AG09309 (cell line): ENCODE data around the gene OFD1.

Experiments used
- DNase-seq: peaks from one replicate; pipeline ENCODE4 v3.0.0-alpha.2; 2010; ENCODE audit warnings: low read depth
- H3K4me3 ChIP-seq: 2 replicates; pipeline ENCODE4 v1.5.1; 2011; ENCODE audit warnings: mild to moderate bottlenecking, low read depth, low read length, moderate library complexity; ENCODE audit not compliant: control insufficient read depth
- CTCF ChIP-seq: IDR thresholded peaks from 2 replicates; pipeline ENCODE4 v1.5.1; 2011; ENCODE audit warnings: mild to moderate bottlenecking, low read depth, low read length, inconsistent platforms; ENCODE audit not compliant: insufficient read depth, control insufficient read depth; ENCODE audit errors: missing control alignments

The OFD1 gene

GRCh38 chrX:13752646-13753045 lies 18.1 kb downstream of the OFD1 start:
- no peak for DNase-seq
- TF ChIP-seq CTCF = no peak
- H3K4me3 ChIP-seq = no peak overlapping the region

- no peak overlapping the region for H3K4me3 ChIP-seq
- TF ChIP-seq CTCF = no peak
- no peak for DNase-seq
Observed at GRCh38 chrX:13754765-13755164, 20.2 kb downstream of the OFD1 start.

- no peak for TF ChIP-seq CTCF
- DNase-seq = no peak
- H3K4me3 ChIP-seq = no peak overlapping the region
Observed at GRCh38 chrX:13755254-13755653, 20.7 kb downstream of the OFD1 start.

DNA sequence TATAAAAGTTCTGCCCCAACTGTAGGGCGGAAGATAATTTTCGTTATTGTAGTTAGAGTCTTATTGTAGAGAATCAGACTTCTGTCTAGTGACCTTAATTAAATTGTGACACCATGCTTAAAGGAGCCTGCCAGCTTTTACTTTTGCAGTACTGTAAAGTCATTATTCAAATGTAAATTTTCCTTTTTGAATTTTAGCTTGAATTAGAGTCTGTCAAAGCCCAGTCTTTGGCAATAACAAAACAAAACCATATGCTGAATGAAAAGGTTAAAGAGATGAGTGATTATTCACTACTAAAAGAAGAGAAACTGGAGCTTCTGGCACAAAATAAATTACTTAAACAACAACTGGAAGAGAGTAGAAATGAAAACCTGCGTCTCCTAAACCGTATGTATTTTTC lies 21.8 kb downstream of the OFD1 start:
- TF ChIP-seq CTCF = no peak
- no peak for DNase-seq
- H3K4me3 ChIP-seq = no peak overlapping the region

DNA sequence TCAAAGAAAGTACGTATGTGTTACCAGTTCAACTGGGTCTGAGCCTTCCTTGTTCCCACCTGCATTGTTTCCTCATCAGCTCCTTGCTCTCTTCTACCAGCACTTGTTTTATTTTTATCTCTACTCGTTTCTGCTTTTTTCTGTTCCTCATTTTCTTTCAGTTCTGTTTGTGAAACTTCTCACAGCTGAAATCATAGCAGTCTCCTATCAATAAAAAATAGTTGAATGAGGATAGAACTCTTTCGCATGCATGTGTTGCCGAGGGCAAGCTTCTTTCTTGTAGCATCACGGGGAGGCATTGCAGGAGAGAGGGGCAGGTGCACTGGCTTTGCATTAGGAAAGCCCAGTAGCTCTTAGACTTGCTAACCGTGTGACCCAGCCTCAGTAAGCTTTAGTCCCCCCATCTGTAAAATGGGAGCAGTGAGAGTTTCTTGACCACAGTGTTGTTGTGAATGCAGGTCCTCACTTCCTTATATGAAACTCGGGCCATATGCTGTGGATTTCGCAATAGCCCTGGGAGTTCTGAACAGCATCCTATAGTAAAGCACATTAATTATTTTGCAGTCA lies 24.7 kb downstream of the OFD1 start:
- TF ChIP-seq CTCF = no peak
- no peak overlapping the region for H3K4me3 ChIP-seq
- DNase-seq = no peak

GRCh38 chrX:13760426-13760825 lies 25.9 kb downstream of the OFD1 start:
- no peak for TF ChIP-seq CTCF
- H3K4me3 ChIP-seq = no peak overlapping the region
- DNase-seq = no peak
